HEK293T (cell line): Measurements from ENCODE around the gene RAB5B.
"Not testable (repeated sequence)": the region's sequence is repeated elsewhere in the genome, so short reads cannot be mapped to it uniquely, and the experiment has no call there.

Experiments
- CTCF ChIA-PET: fragments of 350-600 bp; formaldehyde crosslinking; extraction: SDS; loops from one replicate; lab custom pipeline; 2021; ENCODE audit warnings: antibody characterized with exemption, inconsistent platforms; lab: Yijun Ruan, JAX
- POLR2A ChIA-PET: fragments of 350-600 bp; formaldehyde crosslinking; extraction: SDS; loops from one replicate; lab custom pipeline; 2020; ENCODE audit warnings: antibody characterized with exemption, inconsistent platforms; lab: Yijun Ruan, JAX
- DNase-seq: peaks from one replicate; pipeline ENCODE4 v3.0.0; 2012; ENCODE audit warnings: mixed read lengths; ENCODE audit errors: extremely low spot score
- ARNT ChIP-seq: fragments of 450-650 bp; IDR thresholded peaks from 2 replicates; pipeline ENCODE4 v1.6.1; 2017; ENCODE audit warnings: mild to moderate bottlenecking
- BHLHE40 ChIP-seq: fragments of 450-650 bp; IDR thresholded peaks from 2 replicates; pipeline ENCODE4 v1.6.1; 2016; ENCODE audit warnings: mild to moderate bottlenecking, moderate library complexity, borderline replicate concordance
- CTBP1 ChIP-seq: fragments of 450-650 bp; IDR thresholded peaks from 2 replicates; pipeline ENCODE4 v1.6.1; 2016; ENCODE audit warnings: borderline replicate concordance
- ELF4 ChIP-seq: fragments of 450-650 bp; IDR thresholded peaks from 2 replicates; pipeline ENCODE4 v1.6.1; 2017; ENCODE audit warnings: antibody characterized with exemption
- FOXA1 ChIP-seq: fragments of 450-650 bp; IDR thresholded peaks from 2 replicates; pipeline ENCODE4 v1.6.1; 2016; ENCODE audit warnings: mild to moderate bottlenecking
- FOXK2 ChIP-seq: fragments of 450-650 bp; IDR thresholded peaks from 2 replicates; pipeline ENCODE4 v1.6.1; 2016; ENCODE audit warnings: mild to moderate bottlenecking
- FOXM1 ChIP-seq: fragments of 450-650 bp; IDR thresholded peaks from 2 replicates; pipeline ENCODE4 v1.6.1; 2017; ENCODE audit warnings: mild to moderate bottlenecking, borderline replicate concordance
- HDGF ChIP-seq: fragments of 450-650 bp; IDR thresholded peaks from 2 replicates; pipeline ENCODE4 v1.6.1; 2017; ENCODE audit warnings: antibody characterized with exemption, borderline replicate concordance
- L3MBTL2 ChIP-seq: fragments of 450-650 bp; conservative IDR thresholded peaks from 2 replicates; pipeline ENCODE4 v1.6.1; 2016; ENCODE audit warnings: mild to moderate bottlenecking
- LEF1 ChIP-seq: fragments of 450-650 bp; IDR thresholded peaks from 2 replicates; pipeline ENCODE4 v1.6.1; 2017; ENCODE audit warnings: mild to moderate bottlenecking, borderline replicate concordance
- NFRKB ChIP-seq: fragments of 450-650 bp; IDR thresholded peaks from 2 replicates; pipeline ENCODE4 v1.6.1; 2016; ENCODE audit warnings: mild to moderate bottlenecking, moderate library complexity
- PKNOX1 ChIP-seq: fragments of 450-650 bp; IDR thresholded peaks from 2 replicates; pipeline ENCODE4 v1.6.1; 2016
- SP1 ChIP-seq: fragments of 450-650 bp; IDR thresholded peaks from 2 replicates; pipeline ENCODE4 v1.6.1; 2017
- SUZ12 ChIP-seq: fragments of 450-650 bp; IDR thresholded peaks from 2 replicates; pipeline ENCODE4 v1.6.1; 2016; ENCODE audit warnings: mild to moderate bottlenecking
- TARDBP ChIP-seq: fragments of 450-650 bp; IDR thresholded peaks from 2 replicates; pipeline ENCODE4 v1.6.1; 2016
- ZNF384 ChIP-seq: fragments of 450-650 bp; IDR thresholded peaks from 2 replicates; pipeline ENCODE4 v1.6.1; 2016

The RAB5B gene

DNA sequence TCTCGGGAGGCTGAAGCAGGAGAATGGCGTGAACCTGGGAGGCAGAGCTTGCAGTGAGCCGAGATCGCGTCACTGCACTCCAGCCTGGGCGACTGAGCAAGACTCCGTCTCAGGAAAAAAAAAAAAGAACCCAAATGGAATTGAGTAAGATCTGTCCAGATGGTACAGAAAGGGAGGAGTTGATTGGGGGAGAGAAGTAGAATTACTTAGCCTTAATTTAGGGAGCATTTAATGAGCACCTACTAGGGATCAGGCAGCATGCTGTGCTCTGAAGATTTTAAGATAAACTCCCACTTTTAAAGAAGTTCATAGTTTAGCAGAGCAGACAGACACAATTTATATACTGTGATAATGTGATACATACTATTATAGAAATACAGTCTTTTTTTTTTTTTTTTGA is 4.5 kb downstream of the RAB5B start:
- no peak for DNase-seq
- no peak for TF ChIP-seq SP1
- no peak for TF ChIP-seq TARDBP
- TF ChIP-seq SUZ12 = no peak
- no peak for TF ChIP-seq CTBP1
- TF ChIP-seq NFRKB = no peak
- no peak for TF ChIP-seq ARNT
- TF ChIP-seq FOXK2 = no peak
- TF ChIP-seq L3MBTL2 = no peak
- no peak for TF ChIP-seq LEF1
- no peak for TF ChIP-seq PKNOX1
- no peak for TF ChIP-seq FOXM1
- no peak for TF ChIP-seq BHLHE40
- TF ChIP-seq HDGF = no peak
- no peak for TF ChIP-seq FOXA1
- TF ChIP-seq ELF4 = no peak
- TF ChIP-seq ZNF384 = no peak
- ChIA-PET POLR2A (interaction anchor here (1.2 kb wide), 1 partner anchor 19 kb away, joined by 3 read pairs; the partner anchor contains the start of gene SUOX), CTCF (no interaction called here)

DNA sequence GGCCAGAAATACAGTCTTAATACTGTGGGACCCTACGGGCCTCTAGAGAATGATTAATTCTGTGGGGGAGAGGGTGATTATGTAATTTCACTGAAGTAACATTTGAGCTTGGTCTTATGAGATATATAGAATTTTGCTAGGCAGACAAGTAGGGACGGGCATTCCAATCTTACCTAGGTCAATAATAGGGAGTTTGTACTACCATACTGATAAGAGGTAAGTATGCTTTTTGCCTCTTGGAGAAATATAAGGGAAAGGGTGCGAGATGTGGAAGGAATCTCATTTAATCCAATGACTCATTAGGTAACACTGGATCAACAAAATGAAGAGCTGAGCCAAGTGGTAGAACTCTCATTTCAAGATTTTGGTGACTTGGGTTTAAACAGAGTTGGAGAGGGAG is 5.2 kb downstream of the RAB5B start:
- ChIA-PET POLR2A (interaction anchor here (1.2 kb wide), 1 partner anchor 18 kb away, joined by 3 read pairs; the partner anchor contains the start of gene SUOX), CTCF (no interaction called here)
- TF ChIP-seq ELF4 = no peak
- no peak for TF ChIP-seq SP1
- no peak for TF ChIP-seq FOXA1
- no peak for TF ChIP-seq FOXM1
- TF ChIP-seq ZNF384 = no peak
- no peak for TF ChIP-seq CTBP1
- no peak for TF ChIP-seq FOXK2
- TF ChIP-seq TARDBP = no peak
- no peak for TF ChIP-seq HDGF
- no peak for TF ChIP-seq LEF1
- no peak for TF ChIP-seq L3MBTL2
- TF ChIP-seq SUZ12 = no peak
- no peak for TF ChIP-seq NFRKB
- TF ChIP-seq BHLHE40 = no peak
- no peak for TF ChIP-seq ARNT
- TF ChIP-seq PKNOX1 = no peak
- DNase-seq = no peak

- POLR2A ChIA-PET = interaction anchor here (2.0 kb wide), 1 partner anchor 8 kb away, joined by 11 read pairs; the partner anchor contains the start of gene RAB5B
- DNase-seq = not testable (repeated sequence)
- CTCF ChIA-PET = interaction anchor here (1.1 kb wide), 1 partner anchor 14 kb away, joined by 4 read pairs; no protein-coding TSS in a partner anchor
Measured at GRCh38 chr12:55981882-55982281, 8.0 kb downstream of the RAB5B start.

DNA sequence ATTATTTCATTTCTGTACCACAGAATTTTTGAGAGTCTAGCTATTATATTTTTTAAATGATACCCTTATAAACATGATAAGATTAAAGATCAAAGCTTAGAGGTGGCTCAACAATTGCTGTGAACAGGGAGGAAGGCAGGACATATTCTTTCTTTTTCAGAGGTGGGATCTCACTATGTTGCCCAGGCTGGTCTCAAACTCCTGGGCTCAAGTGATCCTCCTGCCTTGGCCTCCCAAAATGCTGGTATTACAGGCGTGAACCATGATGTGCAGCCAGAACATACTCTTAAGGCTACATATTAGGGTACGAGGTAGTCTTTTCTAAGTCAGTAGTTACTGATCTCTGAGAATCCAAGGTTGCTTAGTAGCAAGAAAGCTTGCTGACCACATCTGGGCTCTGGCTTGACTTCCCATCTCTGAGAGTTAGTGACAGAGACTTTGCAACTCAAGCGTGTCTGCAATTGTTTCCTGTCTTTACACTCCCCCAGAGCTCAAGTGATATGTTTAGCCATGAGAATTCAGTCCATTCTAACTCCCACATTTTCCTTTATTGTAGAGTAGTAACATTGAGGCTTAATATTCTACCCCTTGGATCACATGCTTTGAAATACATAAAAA is 8.6 kb downstream of the RAB5B start:
- POLR2A ChIA-PET = interaction anchor here (0.9 to 2.0 kb wide), 2 partner anchors 8 to 14 kb away, joined by 3 to 11 read pairs; partner anchors contain the start of gene RAB5B
- no peak for DNase-seq
- CTCF ChIA-PET = no interaction called here
- TF ChIP-seq FOXA1 (no peak), SUZ12 (no peak), NFRKB (no peak), ARNT (no peak), HDGF (no peak), SP1 (no peak), ZNF384 (no peak), CTBP1 (no peak), ELF4 (no peak), L3MBTL2 (no peak)

GRCh38 chr12:55983232-55983842 is 9.5 kb downstream of the RAB5B start:
- CTCF ChIA-PET = no interaction called here
- POLR2A ChIA-PET = interaction anchor here (2.0 kb wide), 1 partner anchor 9 kb away, joined by 11 read pairs; the partner anchor contains the start of gene RAB5B
- no peak for TF ChIP-seq LEF1
- TF ChIP-seq TARDBP = no peak
- no peak for TF ChIP-seq ARNT
- TF ChIP-seq ELF4 = no peak
- TF ChIP-seq NFRKB = no peak
- no peak for TF ChIP-seq FOXK2
- no peak for DNase-seq

DNA sequence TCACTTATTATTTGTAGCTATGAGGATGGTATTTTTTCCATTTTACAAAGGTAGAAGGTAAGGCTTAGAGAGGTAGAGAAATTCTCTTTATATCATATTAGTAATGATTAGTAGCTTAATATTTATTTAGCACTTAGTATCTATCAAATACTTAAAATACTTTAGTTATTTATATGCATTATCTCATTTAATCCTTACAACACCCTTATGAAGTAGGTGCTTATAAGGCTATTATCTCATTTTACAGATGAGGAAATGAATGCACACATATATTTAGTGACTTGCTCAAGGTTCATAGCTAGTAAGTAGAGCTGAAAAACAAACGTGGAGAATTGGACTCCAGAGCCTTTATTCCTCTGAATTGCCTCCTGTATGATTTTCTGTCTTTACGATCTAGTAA is 11.0 kb downstream of the RAB5B start:
- ChIA-PET CTCF (interaction anchor here (2.5 kb wide), 1 partner anchor 11 kb away, joined by 14 read pairs; the partner anchor contains the start of gene SUOX), POLR2A (interaction anchor here (2.4 to 2.8 kb wide), 2 partner anchors 11 to 12 kb away, joined by 6 to 20 read pairs; partner anchors contain the start of genes RAB5B and SUOX)

More for the DNA sequence above, 11.0 kb downstream of the RAB5B start:
- no peak for DNase-seq
- TF ChIP-seq BHLHE40 = no peak
- no peak for TF ChIP-seq HDGF
- TF ChIP-seq ZNF384 = no peak
- TF ChIP-seq FOXM1 = no peak
- no peak for TF ChIP-seq ARNT
- no peak for TF ChIP-seq PKNOX1
- no peak for TF ChIP-seq SUZ12
- no peak for TF ChIP-seq NFRKB
- no peak for TF ChIP-seq CTBP1
- no peak for TF ChIP-seq FOXA1
- TF ChIP-seq ELF4 = no peak
- no peak for TF ChIP-seq TARDBP
- no peak for TF ChIP-seq FOXK2
